ENCODE data around the gene RETREG1.
A peak's percentile ranks its signal among the peaks of the same experiment; 100 is the strongest.
"Not testable (repeated sequence)": the region's sequence is repeated elsewhere in the genome, so short reads cannot be mapped to it uniquely, and the experiment has no call there.

RETREG1 gene

DNA sequence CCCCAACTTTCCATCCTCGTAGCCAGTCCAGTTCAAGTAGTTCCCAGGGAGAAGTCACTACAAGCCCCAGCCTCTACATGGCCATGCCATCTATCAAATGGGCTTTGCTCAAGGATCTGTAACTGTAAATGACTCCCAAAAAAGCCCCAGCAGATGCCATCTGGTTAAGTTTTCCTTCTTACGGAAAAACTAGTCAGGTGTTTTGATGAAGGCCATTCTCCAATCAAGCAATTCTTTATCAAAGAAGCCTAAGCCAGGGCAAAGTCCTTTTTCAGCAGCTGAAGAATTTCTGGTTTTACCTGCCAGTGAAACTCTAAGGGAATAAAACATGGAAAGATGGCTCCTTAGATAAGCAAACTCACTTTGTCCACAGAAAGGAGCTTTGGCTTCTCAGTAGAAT, 129.3 kb downstream of the RETREG1 start:
- H3K4me3 Mint-ChIP-seq = no peak overlapping the region
- no peak for ATAC-seq
- no peak overlapping the region for H3K27ac Mint-ChIP-seq
- no peaks in the 10 kb centered on the region for H3K4me1 Mint-ChIP-seq
- H3K9me3 Mint-ChIP-seq = no peaks in the 10 kb centered on the region
- no peaks in the 10 kb centered on the region for H3K27me3 Mint-ChIP-seq
- no peaks in the 10 kb centered on the region for H3K36me3 Mint-ChIP-seq

DNA sequence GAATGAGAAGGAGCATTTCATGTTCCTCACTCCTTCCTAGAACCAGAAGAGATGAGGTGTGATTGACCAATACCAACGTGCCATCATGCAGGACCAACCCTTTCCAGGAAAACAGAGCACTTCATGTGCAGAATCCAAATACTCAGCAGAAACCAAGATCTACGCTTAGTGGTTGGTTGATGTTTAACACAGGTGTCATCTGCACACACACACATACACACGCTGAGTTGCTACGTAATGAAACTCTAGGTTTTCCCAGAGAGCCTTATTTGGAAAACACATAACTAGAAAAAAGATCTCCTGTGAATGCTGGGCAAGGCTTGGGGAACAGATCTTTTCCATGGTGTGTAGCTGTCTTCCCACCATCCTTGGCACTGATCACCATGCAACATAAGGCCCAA, 130.1 kb downstream of the RETREG1 start:
- H3K27ac Mint-ChIP-seq = no peak overlapping the region
- ATAC-seq = no peak
- H3K36me3 Mint-ChIP-seq = no peaks in the 10 kb centered on the region
- no peaks in the 10 kb centered on the region for H3K4me1 Mint-ChIP-seq
- H3K4me3 Mint-ChIP-seq = no peak overlapping the region
- no peaks in the 10 kb centered on the region for H3K27me3 Mint-ChIP-seq
- H3K9me3 Mint-ChIP-seq = no peaks in the 10 kb centered on the region

DNA sequence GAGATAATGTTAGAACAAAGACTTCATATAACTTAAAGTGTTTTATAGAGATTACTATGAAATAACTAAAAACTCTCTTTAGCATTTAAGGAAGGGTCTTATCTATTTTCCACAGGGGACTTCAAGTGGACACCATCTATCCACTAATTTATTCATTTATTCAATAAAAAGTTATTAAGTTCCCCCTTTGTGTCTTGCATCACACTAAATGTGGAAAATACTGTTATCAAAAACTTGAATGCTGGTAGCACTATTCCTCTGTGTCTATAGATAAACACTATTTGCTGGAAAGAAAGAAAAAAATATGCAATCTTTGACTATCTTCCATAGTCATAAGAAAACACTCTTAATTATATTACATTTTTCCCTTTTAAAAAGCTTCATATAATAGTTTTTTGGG, 131.1 kb downstream of the RETREG1 start:
- ATAC-seq = no peak

DNA sequence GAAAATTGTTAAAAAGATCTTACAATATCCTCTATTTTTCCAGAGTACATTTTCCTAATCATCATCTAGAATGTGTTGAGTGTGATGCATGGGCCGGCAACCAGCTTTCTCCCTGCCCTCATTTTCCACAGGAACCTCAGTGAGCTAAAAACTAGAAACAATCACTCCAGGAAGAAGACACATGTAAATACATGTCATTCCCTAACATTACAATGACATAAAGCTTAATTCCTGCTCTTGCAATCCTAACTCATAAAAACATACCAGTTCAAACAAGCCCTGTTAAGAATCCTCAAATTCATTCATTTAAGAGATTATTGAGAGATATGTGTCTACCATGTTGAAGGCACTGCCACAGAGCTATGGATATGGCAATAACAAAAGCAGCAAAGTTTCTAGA, 132.7 kb downstream of the RETREG1 start:
- Mint-ChIP-seq H3K36me3 (no peaks in the 10 kb centered on the region), H3K9me3 (no peaks in the 10 kb centered on the region), H3K4me3 (no peak overlapping the region), H3K27me3 (no peaks in the 10 kb centered on the region), H3K4me1 (no peaks in the 10 kb centered on the region), H3K27ac (no peak overlapping the region)
- ATAC-seq = no peak

More for the DNA sequence above, 131.1 kb downstream of the RETREG1 start:
- Mint-ChIP-seq H3K27ac (no peak overlapping the region), H3K4me1 (no peaks in the 10 kb centered on the region), H3K36me3 (no peaks in the 10 kb centered on the region), H3K9me3 (no peaks in the 10 kb centered on the region), H3K4me3 (no peak overlapping the region), H3K27me3 (no peaks in the 10 kb centered on the region)

DNA sequence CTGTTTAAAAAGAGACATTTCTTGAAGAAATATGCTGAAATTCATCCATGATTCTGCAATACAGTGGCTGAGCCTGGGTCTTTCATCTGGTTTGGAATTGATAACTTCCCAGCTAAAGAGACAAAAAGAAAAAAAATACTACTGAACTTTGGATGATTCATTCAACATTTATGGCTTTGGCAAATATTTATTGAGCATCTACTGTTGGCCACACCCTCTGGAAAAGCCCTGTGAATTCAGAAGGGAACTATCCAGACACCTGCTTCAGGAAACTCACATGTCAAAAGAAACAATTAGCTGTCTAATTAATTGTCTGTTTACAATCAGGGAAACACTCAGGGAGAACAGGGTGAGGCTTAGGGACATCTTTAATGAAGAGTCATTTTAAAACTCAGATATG, 133.4 kb downstream of the RETREG1 start:
- Mint-ChIP-seq H3K4me3 (no peak overlapping the region), H3K36me3 (no peaks in the 10 kb centered on the region), H3K4me1 (no peaks in the 10 kb centered on the region), H3K27ac (no peak overlapping the region), H3K9me3 (no peaks in the 10 kb centered on the region), H3K27me3 (no peaks in the 10 kb centered on the region)
- no peak for ATAC-seq

DNA sequence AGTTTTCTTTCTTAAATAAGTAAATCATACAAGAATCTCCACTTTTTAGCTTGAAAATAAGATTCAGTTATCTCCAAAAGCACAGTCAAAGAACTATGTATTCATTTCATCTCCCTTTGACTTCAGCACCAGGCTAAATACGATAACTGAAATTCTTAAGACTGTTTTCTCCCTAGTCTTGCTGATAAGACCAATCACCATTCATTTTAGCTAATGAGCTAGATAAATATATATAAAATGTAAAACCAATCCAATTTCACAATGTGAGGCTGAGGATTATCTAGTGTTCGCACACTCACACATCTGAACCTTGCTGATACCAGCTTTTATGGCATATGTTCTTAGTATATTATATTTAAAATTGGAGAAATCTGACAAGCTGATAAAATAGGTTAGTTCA, 133.9 kb downstream of the RETREG1 start:
- H3K27ac Mint-ChIP-seq = no peak overlapping the region
- no peaks in the 10 kb centered on the region for H3K27me3 Mint-ChIP-seq
- H3K4me1 Mint-ChIP-seq = no peaks in the 10 kb centered on the region
- no peaks in the 10 kb centered on the region for H3K36me3 Mint-ChIP-seq
- H3K9me3 Mint-ChIP-seq = no peaks in the 10 kb centered on the region
- H3K4me3 Mint-ChIP-seq = no peak overlapping the region
- ATAC-seq = no peak

DNA sequence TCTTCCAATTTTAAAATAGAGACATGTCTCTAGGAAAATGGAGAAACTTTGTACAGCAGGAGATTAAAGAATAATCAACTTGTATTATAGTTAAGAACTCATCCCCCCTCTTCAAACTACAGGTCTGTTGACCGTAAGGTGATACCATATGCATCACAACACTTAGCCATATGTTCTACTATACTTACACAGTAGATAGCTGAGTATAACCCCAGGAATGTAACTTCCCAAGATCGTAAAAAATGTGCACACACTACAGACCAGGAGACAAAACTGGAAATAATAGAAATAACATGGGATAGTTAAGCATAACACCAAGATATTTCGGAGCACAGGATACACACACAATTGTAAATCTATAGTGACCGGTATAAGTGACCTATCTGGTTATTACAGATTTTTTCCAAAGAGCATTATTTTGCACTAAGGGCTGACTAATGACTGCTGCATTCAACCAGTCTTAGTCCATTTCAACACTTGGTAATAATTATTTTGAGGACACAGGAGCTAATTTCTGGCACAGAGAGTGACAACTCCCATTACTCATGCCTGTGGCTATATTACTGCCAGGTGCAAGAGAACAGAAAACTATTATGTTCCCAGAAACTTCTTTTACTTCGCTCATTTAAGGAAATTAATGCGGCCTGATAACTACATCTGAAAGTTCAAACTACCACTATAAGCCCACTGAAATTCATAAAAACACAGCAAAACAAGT, 135.8 kb downstream of the RETREG1 start:
- H3K4me1 Mint-ChIP-seq = no peaks in the 10 kb centered on the region
- H3K9me3 Mint-ChIP-seq = no peaks in the 10 kb centered on the region
- H3K27me3 Mint-ChIP-seq = no peaks in the 10 kb centered on the region
- H3K4me3 Mint-ChIP-seq = no peak overlapping the region
- no peaks in the 10 kb centered on the region for H3K36me3 Mint-ChIP-seq
- H3K27ac Mint-ChIP-seq = no peak overlapping the region
- no peak for ATAC-seq

DNA sequence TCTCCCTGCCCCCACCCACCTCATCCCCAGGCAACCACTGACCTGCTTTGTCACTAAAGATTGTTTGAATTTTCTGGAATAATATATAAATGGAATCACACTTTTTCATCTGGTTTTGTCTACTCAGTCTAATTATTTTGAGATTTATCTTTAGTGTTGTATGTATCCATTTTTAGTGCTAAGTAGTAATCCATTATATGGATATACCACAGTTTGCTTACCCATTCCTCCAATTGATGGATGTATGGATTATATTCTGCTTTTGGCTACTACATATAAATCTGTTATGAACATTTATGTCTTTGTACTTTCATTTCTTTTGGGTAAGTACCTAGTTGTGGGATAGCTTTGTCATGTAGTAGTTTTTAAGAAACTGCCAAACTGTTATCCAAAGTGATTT, 136.7 kb downstream of the RETREG1 start:
- Mint-ChIP-seq H3K4me1 (no peaks in the 10 kb centered on the region), H3K27ac (no peak overlapping the region), H3K9me3 (no peaks in the 10 kb centered on the region), H3K4me3 (no peak overlapping the region), H3K36me3 (peaks cover 1% of the 10 kb centered on the region), H3K27me3 (no peaks in the 10 kb centered on the region)
- no peak for ATAC-seq

DNA sequence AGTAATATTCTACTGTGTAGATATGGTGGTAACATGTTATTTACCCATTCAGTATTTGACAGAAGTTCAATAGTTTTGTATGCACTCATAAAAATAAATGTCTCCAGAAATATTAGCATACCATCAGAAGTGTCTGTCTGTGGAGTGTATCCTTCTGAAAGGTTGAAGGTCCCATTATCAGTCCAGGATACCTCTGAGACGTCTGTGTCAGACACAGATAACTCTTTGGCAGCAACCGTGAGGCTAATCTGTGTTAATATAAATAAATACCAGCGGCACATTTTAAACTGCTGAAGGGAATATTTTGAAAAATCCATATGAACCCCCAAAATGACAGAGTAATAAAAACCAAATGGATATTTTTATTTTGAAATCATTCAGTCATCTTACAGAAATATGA, 139.3 kb downstream of the RETREG1 start:
- no peak for ATAC-seq
- H3K36me3 Mint-ChIP-seq = peaks cover 5% of the 10 kb centered on the region
- H3K27ac Mint-ChIP-seq = no peak overlapping the region
- H3K27me3 Mint-ChIP-seq = no peaks in the 10 kb centered on the region
- no peaks in the 10 kb centered on the region for H3K9me3 Mint-ChIP-seq
- no peaks in the 10 kb centered on the region for H3K4me1 Mint-ChIP-seq
- H3K4me3 Mint-ChIP-seq = no peak overlapping the region

DNA sequence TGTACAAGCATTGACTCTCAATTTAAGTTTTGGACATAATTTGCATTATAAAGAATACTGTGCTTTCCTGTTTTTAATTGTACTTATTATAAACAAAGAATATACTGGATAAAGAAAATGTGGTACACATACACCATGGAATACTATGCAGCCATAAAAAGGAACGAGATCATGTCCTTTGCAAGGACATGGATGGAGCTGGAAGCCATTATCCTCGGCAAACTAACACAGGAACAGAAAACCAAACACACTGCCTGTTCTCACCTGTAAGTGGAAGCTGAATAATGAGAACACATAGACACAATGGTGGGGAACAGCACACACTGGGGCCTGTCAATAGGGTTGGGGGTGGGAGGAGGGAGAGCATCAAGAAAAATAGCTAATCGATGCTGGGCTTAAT, 140.4 kb downstream of the RETREG1 start:
- not testable (repeated sequence) for ATAC-seq, H3K27me3 Mint-ChIP-seq, H3K9me3 Mint-ChIP-seq, H3K36me3 Mint-ChIP-seq, H3K27ac Mint-ChIP-seq, H3K4me1 Mint-ChIP-seq, H3K4me3 Mint-ChIP-seq

DNA sequence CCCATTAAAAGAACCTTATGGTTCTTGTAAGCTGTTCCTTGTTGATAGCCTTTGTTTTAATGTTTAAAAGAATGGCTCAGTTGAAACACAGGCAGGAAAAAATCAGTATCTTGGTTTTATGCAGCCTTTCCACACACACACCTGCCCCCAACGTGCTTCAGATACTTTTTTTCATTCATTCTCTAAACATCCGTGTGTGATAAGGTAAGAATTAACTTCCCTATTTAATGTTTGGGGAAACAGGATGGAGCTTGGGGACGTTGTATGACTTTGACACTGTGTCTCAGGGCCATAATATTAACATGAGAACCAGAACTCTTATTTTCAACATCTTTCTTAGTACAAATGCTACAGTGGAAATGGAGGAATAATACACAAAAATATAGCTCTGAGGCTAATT, 145.4 kb downstream of the RETREG1 start:
- no peak for ATAC-seq
- H3K27ac Mint-ChIP-seq = no peak overlapping the region
- no peaks in the 10 kb centered on the region for H3K9me3 Mint-ChIP-seq
- peaks cover 5% of the 10 kb centered on the region for H3K36me3 Mint-ChIP-seq
- no peaks in the 10 kb centered on the region for H3K27me3 Mint-ChIP-seq
- peaks cover 18% of the 10 kb centered on the region for H3K4me1 Mint-ChIP-seq
- no peak overlapping the region for H3K4me3 Mint-ChIP-seq

DNA sequence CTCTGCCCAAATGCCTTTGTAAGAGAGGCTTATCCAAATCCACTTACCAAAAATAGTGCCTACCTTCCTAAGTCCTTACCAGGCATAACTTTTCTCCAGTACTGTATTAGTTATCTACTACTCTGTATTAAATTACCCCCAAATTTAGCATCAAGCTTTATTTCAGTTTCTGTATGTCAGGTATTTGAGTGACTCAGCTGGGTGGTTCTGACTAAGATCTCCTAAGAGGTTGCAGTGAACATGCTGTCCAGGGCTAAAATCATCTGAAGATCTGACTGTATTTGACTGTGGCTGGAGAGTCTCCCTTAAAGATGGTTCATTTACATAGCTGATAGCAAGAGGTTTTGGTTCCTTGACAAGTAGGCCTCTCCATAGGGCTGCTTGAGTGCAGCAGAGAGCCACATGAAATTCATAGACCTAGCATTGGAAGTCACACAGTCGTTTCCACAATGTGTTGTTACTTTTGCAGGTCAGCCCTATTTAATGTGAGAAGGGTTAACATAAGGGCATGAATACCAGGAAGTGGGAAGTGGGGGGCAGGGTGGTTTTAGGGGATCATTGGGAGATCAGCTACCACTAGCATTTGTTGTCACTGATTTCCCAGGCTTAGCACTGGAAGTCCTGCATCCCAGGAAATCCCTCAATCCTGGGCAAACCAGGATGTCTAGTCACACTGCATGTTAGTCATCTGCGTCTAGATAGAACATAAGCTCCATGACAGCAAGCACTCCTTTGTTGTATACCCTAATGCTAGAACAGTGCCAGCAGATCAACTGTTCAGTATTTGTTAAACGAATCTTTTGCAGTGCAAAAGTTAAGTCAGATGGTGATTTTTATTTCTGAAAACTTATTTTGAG, 149.2 kb downstream of the RETREG1 start:
- H3K9me3 Mint-ChIP-seq = no peaks in the 10 kb centered on the region
- peaks cover 16% of the 10 kb centered on the region for H3K36me3 Mint-ChIP-seq
- no peaks in the 10 kb centered on the region for H3K27me3 Mint-ChIP-seq
- peaks cover 40% of the 10 kb centered on the region for H3K4me1 Mint-ChIP-seq
- peak overlapping the region; percentile 4 for H3K27ac Mint-ChIP-seq
- ATAC-seq = no peak
- H3K4me3 Mint-ChIP-seq = peak overlapping the region; percentile 94

DNA sequence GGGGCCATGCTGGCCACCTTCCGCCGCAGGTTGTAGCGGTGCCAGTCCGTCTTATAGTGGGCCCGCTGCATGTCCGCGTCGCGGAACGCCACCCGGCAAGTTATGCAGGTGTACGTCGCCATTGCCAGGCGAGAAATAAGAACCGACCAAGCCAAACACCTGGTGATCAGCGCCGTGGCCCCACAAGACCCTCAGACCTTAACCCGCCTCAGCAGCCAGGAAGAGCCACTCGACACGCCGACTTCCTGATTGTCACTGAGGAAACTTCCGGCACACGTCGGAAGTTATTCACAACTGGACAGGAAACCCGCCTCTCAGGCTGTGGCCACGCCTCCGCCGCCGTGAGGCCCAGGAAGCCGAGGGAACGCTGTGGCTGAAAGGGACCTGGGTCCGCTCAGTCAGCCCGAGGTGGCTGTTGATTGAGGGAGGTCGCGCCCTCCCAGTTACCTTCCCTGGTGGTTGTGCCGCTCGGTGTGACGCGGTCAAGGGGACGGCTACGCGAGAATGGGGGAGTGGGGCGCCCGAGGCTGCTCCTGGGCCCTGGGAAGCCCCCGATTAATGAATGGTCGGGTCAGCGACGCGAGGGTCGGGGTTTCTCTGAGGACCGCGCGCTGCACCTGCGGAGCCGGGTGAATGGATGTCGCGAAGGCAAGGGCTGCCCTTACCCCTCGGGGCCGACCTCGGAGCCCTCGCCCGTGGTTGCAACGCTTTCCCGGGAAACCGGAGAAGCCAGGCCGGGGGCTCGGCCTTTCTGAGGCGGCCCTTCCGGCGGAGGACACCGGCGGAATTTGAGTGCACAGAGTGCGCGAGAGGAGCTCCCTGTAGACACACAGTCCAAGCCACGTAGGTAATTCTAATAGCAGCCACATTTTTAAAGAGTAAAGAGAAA, 151.0 kb downstream of the RETREG1 start, which contains the start of gene ZNF622:
Gene ZNF622, minus strand, starts transcription at position 257 of the 889 bp plus-strand sequence. Its CDS starts 135 bp downstream, at position 122.
- Mint-ChIP-seq H3K27ac (peak within 1 kb of the TSS; percentile 98), H3K36me3 (peaks cover 31% of the 10 kb centered on the region), H3K9me3 (no peaks in the 10 kb centered on the region), H3K4me1 (peaks cover 55% of the 10 kb centered on the region), H3K4me3 (peak within 1 kb of the TSS; percentile 94), H3K27me3 (no peaks in the 10 kb centered on the region)
- peak; percentile 97 for ATAC-seq

DNA sequence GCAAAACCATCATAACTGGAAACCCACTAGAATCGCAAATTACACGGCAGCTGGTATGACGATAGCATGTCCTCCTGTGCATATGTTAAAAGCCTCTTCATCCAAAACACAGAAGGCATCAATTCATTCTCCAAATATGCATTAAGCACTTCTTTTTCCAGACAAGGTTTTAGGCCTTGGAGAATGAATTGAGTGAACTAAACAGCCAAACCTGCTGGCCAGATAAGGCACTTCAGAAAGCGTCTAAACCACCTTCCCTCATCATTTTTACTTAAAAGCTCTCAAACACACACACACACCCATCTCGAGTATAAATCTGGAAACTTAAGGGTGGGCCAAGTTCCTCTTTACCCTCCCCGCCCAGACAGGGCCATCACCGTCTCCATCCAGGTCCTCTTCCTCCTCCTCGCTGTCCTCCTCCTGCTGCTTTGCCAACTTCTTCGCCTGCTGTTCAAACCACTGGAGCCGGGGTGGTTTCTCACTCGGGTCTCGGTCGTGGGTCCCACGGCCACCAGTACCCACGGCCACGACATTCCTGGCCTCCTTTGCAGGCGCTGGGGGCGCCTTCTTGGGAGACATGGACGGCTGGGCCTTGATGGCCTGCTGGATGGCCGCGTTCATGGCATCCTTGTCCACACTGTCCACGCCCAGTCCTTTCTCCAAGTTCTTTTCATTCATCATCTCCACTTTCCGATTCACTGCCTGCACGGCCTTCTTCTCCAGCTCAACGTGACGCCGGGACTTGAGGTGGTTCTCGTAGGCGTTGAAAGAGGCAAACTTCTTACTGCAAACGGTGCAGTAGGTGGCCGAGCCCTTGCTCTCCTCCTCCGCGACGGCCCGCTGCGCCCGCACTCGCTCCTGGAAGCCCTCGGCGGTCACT, 151.9 kb downstream of the RETREG1 start:
- Mint-ChIP-seq H3K4me3 (peak overlapping the region; percentile 94), H3K27me3 (no peaks in the 10 kb centered on the region), H3K4me1 (peaks cover 64% of the 10 kb centered on the region), H3K9me3 (no peaks in the 10 kb centered on the region), H3K27ac (peak overlapping the region; percentile 98), H3K36me3 (peaks cover 40% of the 10 kb centered on the region)
- peak; percentile 5 for ATAC-seq
